HCT116 (cell line): Measurements from ENCODE around the gene KLF2. TPM values are rescaled to one million over a fixed set of nuclear protein-coding genes. Genes with fewer than 3 reads are reported as not detected.
A peak's percentile ranks its signal among the peaks of the same experiment; 100 is the strongest.

Experiments
- ATAC-seq: fragments of 200-7000 bp; cut with Tn5 transposase; 2 replicates; pipeline ENCODE4 v1.9.1; 2020; ENCODE audit warnings: mild to moderate bottlenecking, moderate library complexity
- BruUV-seq: library from RNA; stranded (reverse); fragments of 400-500 nt; replicated peaks from 2 replicates; lab custom pipeline; 2021; lab: Mats Ljungman, UMichigan
- CTCF ChIA-PET: fragments of 300-600 bp; sonication (Branson Sonifier 250); formaldehyde crosslinking; loops from one replicate; lab custom pipeline; 2021; ENCODE audit warnings: antibody characterized with exemption; lab: Charles Lee
- POLR2A ChIA-PET: fragments of 300-600, 350-600 bp; sonication (Branson Sonifier 250); formaldehyde crosslinking; loops from one replicate; lab custom pipeline; 2021; ENCODE audit warnings: antibody characterized with exemption; lab: Charles Lee
- RAD21 ChIA-PET, 2 experiments: fragments of 300-600 bp; sonication (Branson Sonifier 250); formaldehyde crosslinking; loops; one replicate each; lab custom pipeline; 2023; ENCODE audit warnings: low total read pairs in 2 of 2; ENCODE audit not compliant: uncharacterized antibody in 2 of 2, unreplicated experiment in 2 of 2, low non-redundant PET in 1 of 2; lab: Charles Lee
- DNase-seq: peaks from one replicate; pipeline ENCODE4 v3.0.0-alpha.2; 2010; ENCODE audit warnings: low read depth, low spot score
- H2AFZ ChIP-seq: fragments of 200-600 bp; shearing (Covaris generic), sonication (generic); 2 replicates; pipeline ENCODE4 v1.6.1; 2017; ENCODE audit warnings: low read depth, mixed run types, mixed read lengths, antibody characterized with exemption, low read length; ENCODE audit not compliant: poor library complexity, severe bottlenecking
- H3K27ac ChIP-seq: 2 replicates; pipeline ENCODE4 v1.5.1; 2012; ENCODE audit warnings: low read depth, low read length
- H3K27me3 ChIP-seq: fragments of 200-600 bp; sonication (generic); 2 replicates; pipeline ENCODE4 v1.6.1; 2016; ENCODE audit warnings: mixed run types, low read length, mixed read lengths; ENCODE audit not compliant: insufficient read depth
- H3K36me3 ChIP-seq, 2 experiments: fragments of 200-500 bp in 1 of 2; fragments of 200-600 bp in 1 of 2; sonication (Bioruptor generic) in 1 of 2; sonication (generic) in 1 of 2; 2 replicates each; pipeline versions ENCODE4 v1.5.1 to v1.6.1; 2014 to 2016; ENCODE audit warnings: low read length in 2 of 2, inconsistent platforms in 1 of 2, mixed read lengths in 1 of 2, mixed run types in 1 of 2; ENCODE audit not compliant: insufficient read depth in 2 of 2, control insufficient read depth in 1 of 2
- H3K4me1 ChIP-seq, 2 experiments: fragments of 200-600 bp in 1 of 2; sonication (generic) in 1 of 2; 2 replicates each; pipeline versions ENCODE4 v1.5.1 to v1.6.1; 2012 to 2017; ENCODE audit warnings: low read length in 2 of 2, inconsistent platforms in 1 of 2, mild to moderate bottlenecking in 1 of 2, mixed read lengths in 1 of 2, mixed run types in 1 of 2, moderate library complexity in 1 of 2; ENCODE audit not compliant: insufficient read depth in 2 of 2, control insufficient read depth in 1 of 2
- H3K4me2 ChIP-seq: fragments of 200-600 bp; sonication (generic); 2 replicates; pipeline ENCODE4 v1.6.1; 2017; ENCODE audit warnings: mixed run types, low read length, mixed read lengths
- H3K4me3 ChIP-seq, 2 experiments: fragments of 200-600 bp in 1 of 2; sonication (generic) in 1 of 2; replicated peaks in 1 of 2; 2 replicates each; pipeline ENCODE4 v1.5.1; 2011 to 2016; ENCODE audit warnings: low read length in 2 of 2, control low read depth in 1 of 2, low read depth in 1 of 2, mild to moderate bottlenecking in 1 of 2, mixed read lengths in 1 of 2, mixed run types in 1 of 2
- H3K79me2 ChIP-seq: fragments of 200-600 bp; sonication (generic); 2 replicates; pipeline ENCODE4 v1.6.1; 2017; ENCODE audit warnings: mild to moderate bottlenecking, mixed run types, low read length, moderate library complexity, mixed read lengths; ENCODE audit not compliant: insufficient read depth
- H3K9ac ChIP-seq: fragments of 200-600 bp; sonication (generic); 2 replicates; pipeline ENCODE4 v1.6.1; 2016; ENCODE audit warnings: low read length, mixed read lengths
- H3K9me2 ChIP-seq: fragments of 200-600 bp; sonication (generic), shearing (Covaris generic); 2 replicates; pipeline ENCODE4 v1.6.1; 2017; ENCODE audit warnings: mixed run types, mild to moderate bottlenecking, moderate library complexity; ENCODE audit not compliant: insufficient read depth
- H3K9me3 ChIP-seq, 2 experiments: fragments of 200-500 bp in 1 of 2; fragments of 200-600 bp in 1 of 2; sonication (Bioruptor generic) in 1 of 2; sonication (generic) in 1 of 2; 2 replicates each; pipeline ENCODE4 v1.6.1; 2014 to 2017; ENCODE audit warnings: low read length in 2 of 2, mixed read lengths in 2 of 2, inconsistent platforms in 1 of 2, low read depth in 1 of 2, mild to moderate bottlenecking in 1 of 2, mixed run types in 1 of 2, moderate library complexity in 1 of 2; ENCODE audit not compliant: control insufficient read depth in 1 of 2, insufficient read depth in 1 of 2
- H4K20me1 ChIP-seq: fragments of 200-600 bp; sonication (generic), shearing (Covaris generic); 2 replicates; pipeline ENCODE4 v1.6.1; 2017; ENCODE audit warnings: mixed run types, mild to moderate bottlenecking, moderate library complexity; ENCODE audit not compliant: insufficient read depth
- CBX3 ChIP-seq: IDR thresholded peaks from 2 replicates; pipeline ENCODE4 v1.6.1; 2012; ENCODE audit warnings: low read depth
- CEBPB ChIP-seq: IDR thresholded peaks from 2 replicates; pipeline ENCODE4 v1.6.1; 2012; ENCODE audit warnings: low read depth
- EGR1 ChIP-seq: IDR thresholded peaks from 2 replicates; pipeline ENCODE4 v1.6.1; 2012; ENCODE audit warnings: low read depth
- ELF1 ChIP-seq: IDR thresholded peaks from 2 replicates; pipeline ENCODE4 v1.6.1; 2012; ENCODE audit warnings: low read depth, borderline replicate concordance
- EZH2 ChIP-seq: fragments of 200-600 bp; sonication (generic); IDR thresholded peaks from 2 replicates; pipeline ENCODE4 v1.6.1; 2017; ENCODE audit warnings: antibody characterized with exemption, mixed run types
- EZH2phosphoT487 ChIP-seq: fragments of 200-600 bp; IDR thresholded peaks from 2 replicates; pipeline ENCODE4 v1.6.1; 2018; ENCODE audit warnings: antibody characterized with exemption, borderline replicate concordance
- JUND ChIP-seq: IDR thresholded peaks from 2 replicates; pipeline ENCODE4 v1.6.1; 2012
- POLR2A ChIP-seq: IDR thresholded peaks from 2 replicates; pipeline ENCODE4 v1.7.0; 2011; ENCODE audit warnings: borderline replicate concordance; ENCODE audit not compliant: insufficient read depth, insufficient read length; ENCODE audit errors: extremely low read depth
- POLR2AphosphoS5 ChIP-seq: IDR thresholded peaks from 2 replicates; pipeline ENCODE4 v1.6.1; 2011; ENCODE audit warnings: mild to moderate bottlenecking, low read depth, low read length, moderate library complexity
- RAD21 ChIP-seq: IDR thresholded peaks from 2 replicates; pipeline ENCODE4 v1.6.1; 2012; ENCODE audit warnings: low read depth, mild to moderate bottlenecking
- SIN3A ChIP-seq: IDR thresholded peaks from 2 replicates; pipeline ENCODE4 v1.6.1; 2012; ENCODE audit warnings: low read depth
- YY1 ChIP-seq: IDR thresholded peaks from 2 replicates; pipeline ENCODE4 v1.6.1; 2011; ENCODE audit warnings: low read length, low read depth, moderate library complexity, mild to moderate bottlenecking; ENCODE audit not compliant: insufficient replicate concordance; ENCODE audit errors: extremely low read depth
- ZNF274 ChIP-seq: fragments of 200-500 bp; sonication (Bioruptor generic); IDR thresholded peaks from 2 replicates; pipeline ENCODE4 v1.6.1; 2014; ENCODE audit warnings: mild to moderate bottlenecking, low read depth, low read length, inconsistent platforms
- intact Hi-C: fragments of 100-400 bp; cut with micrococcal nuclease; formaldehyde crosslinking; loops from 2 replicates; pipeline ENCODE4 v1.10.0; 2022
- total RNA-seq: library from RNA; stranded (reverse); gene quantifications from one replicate; pipeline ENCODE4 v1.2.1, GENCODE V29; 2021; ENCODE audit not compliant: unreplicated experiment
- TF ChIP-seq, protein P1 (sequence below): IDR thresholded peaks from 2 replicates; pipeline ENCODE4 v1.6.1; 2012; ENCODE audit warnings: low read depth

Gene KLF2
- total RNA-seq, 1 experiment from 2014 or later = 39.4 TPM

DNA sequence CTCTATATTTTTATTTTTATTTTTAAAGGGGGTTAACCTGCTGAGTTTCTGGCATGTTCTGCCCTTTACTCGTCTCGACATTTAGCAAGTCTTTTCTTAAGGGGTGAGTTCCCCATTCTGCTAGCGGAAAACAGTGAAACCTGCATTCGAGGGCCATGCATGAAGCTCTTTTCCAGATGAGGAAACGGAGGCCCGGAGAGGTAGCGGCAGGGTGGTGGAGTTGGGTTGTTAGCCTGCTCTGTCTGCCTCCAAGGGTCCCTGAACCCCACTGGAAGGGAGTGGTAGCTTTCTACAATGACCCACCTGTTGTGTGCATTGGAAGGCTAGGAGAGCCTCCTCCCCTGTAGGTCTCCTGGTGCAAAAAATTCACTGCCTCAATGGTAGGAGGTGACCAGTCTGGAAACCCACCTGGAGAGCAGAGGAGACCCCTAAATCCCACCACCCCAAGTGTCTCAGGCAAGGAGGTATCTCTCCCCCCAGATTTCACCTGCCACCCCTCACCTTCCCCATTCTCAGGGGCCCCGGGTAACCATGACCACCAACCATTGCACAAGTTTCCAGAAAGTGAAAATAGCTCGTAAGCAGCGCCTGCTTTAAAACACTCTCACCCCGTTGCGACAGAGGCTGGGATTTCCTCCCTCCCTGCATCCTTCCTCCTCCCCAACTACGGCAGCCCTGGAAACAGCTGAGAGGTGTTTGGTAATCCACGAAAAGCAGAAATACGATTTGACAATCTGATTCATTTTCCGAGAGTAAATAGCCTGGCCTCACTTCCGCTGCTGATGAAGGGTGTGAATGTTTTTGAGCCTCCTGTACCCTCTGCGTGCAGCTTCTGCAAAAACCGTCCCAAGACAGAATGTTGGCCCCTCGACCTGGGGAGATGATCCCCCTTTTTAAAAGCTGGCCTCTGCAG lies 3.5 kb downstream of the KLF2 start:
- POLR2A ChIA-PET = interaction anchor here (0.7 to 4.3 kb wide), 10 partner anchors 11 to 143 kb away, joined by 3 to 32 read pairs (median 3); partner anchors contain the start of genes AP1M1 and FAM32A
- no peak overlapping the region for H3K4me2 ChIP-seq

GRCh38 chr19:16328824-16329482 lies 4.3 kb downstream of the KLF2 start:
- 0 out of 2 replicates have a peak, but pooled peaks cover 8% of the 10 kb centered on the region for H4K20me1 ChIP-seq
- H3K27ac ChIP-seq = no peak overlapping the region
- H2AFZ ChIP-seq = no peak overlapping the region
- ATAC-seq = no peak
- no peak for DNase-seq
- H3K9me3 ChIP-seq = no peaks in the 10 kb centered on the region
- no peak overlapping the region for H3K9ac ChIP-seq
- no peak overlapping the region for H3K4me3 ChIP-seq
- H3K9me2 ChIP-seq = no peaks in the 10 kb centered on the region
- ChIA-PET POLR2A (interaction anchor here (1.1 to 4.3 kb wide), 5 partner anchors 10 to 144 kb away, joined by 3 to 32 read pairs (median 3); partner anchors contain the start of gene FAM32A), RAD21 (no interaction called here), CTCF (interaction anchor here (1.0 to 1.4 kb wide), 5 partner anchors 10 to 287 kb away, joined by 3 to 8 read pairs (median 4); no protein-coding TSS in a partner anchor)
- intact Hi-C loops = loop anchor here (5.0 kb wide), 1 partner anchor 82 kb away; no protein-coding TSS in a partner anchor
- no peaks in the 10 kb centered on the region for H3K27me3 ChIP-seq
- no peak overlapping the region for H3K4me2 ChIP-seq
- H3K4me1 ChIP-seq = peaks cover 14 to 37% of the 10 kb centered on the region in 2 experiments
- peaks cover 5 to 11% of the 10 kb centered on the region in 2 experiments; a peak in 2 of 4 replicates for H3K36me3 ChIP-seq
- BruUV-seq = no TSS peak
- H3K79me2 ChIP-seq = peaks cover 23% of the 10 kb centered on the region
- TF ChIP-seq CEBPB (no peak), EZH2 (no peak), EZH2phosphoT487 (no peak), JUND (no peak; the same call in 1 of the 2 replicates), ELF1 (no peak), SIN3A (no peak), POLR2A (no peak), ZNF274 (no peak), RAD21 (peak; percentile 51), EGR1 (no peak), CBX3 (no peak), YY1 (no peak)
- TF ChIP-seq, protein P1, sequence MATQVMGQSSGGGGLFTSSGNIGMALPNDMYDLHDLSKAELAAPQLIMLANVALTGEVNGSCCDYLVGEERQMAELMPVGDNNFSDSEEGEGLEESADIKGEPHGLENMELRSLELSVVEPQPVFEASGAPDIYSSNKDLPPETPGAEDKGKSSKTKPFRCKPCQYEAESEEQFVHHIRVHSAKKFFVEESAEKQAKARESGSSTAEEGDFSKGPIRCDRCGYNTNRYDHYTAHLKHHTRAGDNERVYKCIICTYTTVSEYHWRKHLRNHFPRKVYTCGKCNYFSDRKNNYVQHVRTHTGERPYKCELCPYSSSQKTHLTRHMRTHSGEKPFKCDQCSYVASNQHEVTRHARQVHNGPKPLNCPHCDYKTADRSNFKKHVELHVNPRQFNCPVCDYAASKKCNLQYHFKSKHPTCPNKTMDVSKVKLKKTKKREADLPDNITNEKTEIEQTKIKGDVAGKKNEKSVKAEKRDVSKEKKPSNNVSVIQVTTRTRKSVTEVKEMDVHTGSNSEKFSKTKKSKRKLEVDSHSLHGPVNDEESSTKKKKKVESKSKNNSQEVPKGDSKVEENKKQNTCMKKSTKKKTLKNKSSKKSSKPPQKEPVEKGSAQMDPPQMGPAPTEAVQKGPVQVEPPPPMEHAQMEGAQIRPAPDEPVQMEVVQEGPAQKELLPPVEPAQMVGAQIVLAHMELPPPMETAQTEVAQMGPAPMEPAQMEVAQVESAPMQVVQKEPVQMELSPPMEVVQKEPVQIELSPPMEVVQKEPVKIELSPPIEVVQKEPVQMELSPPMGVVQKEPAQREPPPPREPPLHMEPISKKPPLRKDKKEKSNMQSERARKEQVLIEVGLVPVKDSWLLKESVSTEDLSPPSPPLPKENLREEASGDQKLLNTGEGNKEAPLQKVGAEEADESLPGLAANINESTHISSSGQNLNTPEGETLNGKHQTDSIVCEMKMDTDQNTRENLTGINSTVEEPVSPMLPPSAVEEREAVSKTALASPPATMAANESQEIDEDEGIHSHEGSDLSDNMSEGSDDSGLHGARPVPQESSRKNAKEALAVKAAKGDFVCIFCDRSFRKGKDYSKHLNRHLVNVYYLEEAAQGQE = no peak

More for the DNA sequence above, 3.5 kb downstream of the KLF2 start:
- Histone ChIP-seq H3K4me1 (peaks cover 18 to 43% of the 10 kb centered on the region in 2 experiments), H3K36me3 (peaks cover 5 to 11% of the 10 kb centered on the region in 2 experiments; a peak in 2 of 4 replicates), H3K9me3 (no peaks in the 10 kb centered on the region), H3K9ac (no peak overlapping the region), H3K27me3 (no peaks in the 10 kb centered on the region), H3K27ac (no peak overlapping the region), H4K20me1 (0 out of 2 replicates have a peak, but pooled peaks cover 8% of the 10 kb centered on the region), H3K4me3 (no peak overlapping the region), H2AFZ (no peak overlapping the region), H3K9me2 (no peaks in the 10 kb centered on the region), H3K79me2 (peaks cover 23% of the 10 kb centered on the region)
- RAD21 ChIA-PET = no interaction called here
- DNase-seq (no peak), ATAC-seq (no peak)
- TF ChIP-seq RAD21 (no peak), POLR2AphosphoS5 (peak; percentile 11; the same call in 1 of the 2 replicates)
- CTCF ChIA-PET = interaction anchor here (1.0 to 1.4 kb wide), 5 partner anchors 10 to 287 kb away, joined by 3 to 8 read pairs (median 4); no protein-coding TSS in a partner anchor
- intact Hi-C loops = loop anchor here (5.0 kb wide), 1 partner anchor 81 kb away; no protein-coding TSS in a partner anchor
- BruUV-seq = no TSS peak
